Measurements from ENCODE around the gene SLC35A5. TPM values are rescaled to one million over a fixed set of nuclear protein-coding genes. Genes with fewer than 3 reads are reported as not detected.

The SLC35A5 gene
- total and polyA plus RNA-seq, 2 of the 8 experiments (the other 6 are each of a cell fraction or from before 2014, with no cell fraction given) = 36.5 to 38.6 TPM

DNA sequence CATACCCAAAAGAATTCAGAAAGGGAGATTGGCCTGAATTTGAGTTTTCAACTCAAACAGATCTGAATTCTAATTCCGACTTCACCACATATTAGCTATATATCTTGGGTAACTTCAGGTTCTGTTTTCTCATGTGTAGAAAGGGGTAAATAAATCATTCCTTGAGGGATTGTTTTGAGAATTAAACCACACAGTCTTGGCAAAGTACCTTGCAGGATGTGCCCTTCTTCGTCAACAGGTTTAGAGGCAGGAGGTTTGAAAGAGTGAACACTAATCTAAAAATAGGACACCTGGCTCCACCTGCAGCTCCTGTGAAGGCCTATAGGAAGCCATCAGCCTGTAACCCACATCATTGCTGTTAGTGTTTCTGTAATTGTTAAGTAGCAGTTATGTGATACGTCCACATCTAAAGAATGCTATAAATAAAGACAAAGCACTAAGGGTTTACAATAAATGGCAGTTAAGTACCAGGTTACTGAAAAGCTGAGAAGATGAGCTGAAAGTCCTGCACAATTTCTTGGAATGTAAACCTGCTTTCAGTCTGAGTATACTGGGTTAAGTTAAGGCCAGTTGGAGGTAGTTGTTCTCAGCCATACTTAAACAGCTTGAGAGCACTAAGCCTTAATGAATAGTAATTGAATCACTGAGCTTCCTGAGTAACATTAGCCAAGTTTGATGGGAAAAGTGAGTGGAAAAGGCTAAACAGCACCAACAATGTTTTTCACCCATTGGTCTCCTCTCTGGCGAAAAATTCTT lies 73.1 kb downstream of the SLC35A5 start:
- Histone ChIP-seq H2AK5ac (ENCODE audit: low read depth, low read length) (no peak overlapping the region), H3K27ac (ENCODE audit: low read depth, low read length) (no peak overlapping the region), H4K91ac (replicated peaks; ENCODE audit: insufficient read length, low read length) (no peak overlapping the region), H3K4me2 (ENCODE audit: insufficient read depth in 1 of 2, low read depth in 2 of 2, low read length in 2 of 2) (peak overlapping the region; percentile 9 to 16; a peak in 1 of 4 replicates), H3K4ac (replicated peaks; ENCODE audit: insufficient read length, low read depth, low read length) (no peak overlapping the region), H3K9ac (replicated peaks in 1 of 4; ENCODE audit: extremely low read depth in 1 of 4, low read depth in 3 of 4, low read length in 3 of 4) (no peak overlapping the region), H3K79me1 (ENCODE audit: low read depth, low read length) (no peaks in the 10 kb centered on the region), H4K20me1 (replicated peaks in 1 of 2; ENCODE audit: control insufficient read depth in 1 of 2, insufficient read depth in 2 of 2, low read length in 2 of 2) (no peaks in the 10 kb centered on the region), H3K18ac (ENCODE audit: extremely low read depth, low read length) (0 out of 2 replicates have a peak overlapping the region, but pooled peaks have one; percentile 11), H2BK12ac (ENCODE audit: low read depth, low read length) (no peak overlapping the region), H3K23ac (ENCODE audit: insufficient read length) (no peak overlapping the region), H2BK5ac (ENCODE audit: low read depth, low read length) (no peak overlapping the region; the same call in 1 of the 2 replicates), H2BK120ac (replicated peaks; ENCODE audit: low read depth, low read length) (no peak overlapping the region), H3K79me2 (ENCODE audit: control insufficient read depth in 1 of 2, insufficient read depth in 2 of 2, low read length in 2 of 2) (no peaks in the 10 kb centered on the region; a peak in 1 of 4 replicates), H3K4me3 (ENCODE audit: extremely low read depth in 1 of 4, insufficient read depth in 2 of 4, low read depth in 3 of 4, low read length in 4 of 4) (no peak overlapping the region), H2AFZ (ENCODE audit: low read length) (no peak overlapping the region), H4K8ac (ENCODE audit: extremely low read depth, insufficient read depth, low read length) (no peak overlapping the region), H3K4me1 (replicated peaks in 1 of 4; ENCODE audit: control insufficient read depth in 3 of 4, insufficient read depth in 4 of 4, low read length in 3 of 4) (peaks cover 4 to 33% (median 27%) of the 10 kb centered on the region in 4 experiments), H2BK15ac (ENCODE audit: low read length) (no peak overlapping the region), H3K23me2 (ENCODE audit: low read depth, low read length) (no peaks in the 10 kb centered on the region), H3K27me3 (replicated peaks in 1 of 4; ENCODE audit: control insufficient read depth in 3 of 4, extremely low read depth in 1 of 4, insufficient read depth in 3 of 4, low read length in 3 of 4) (no peaks in the 10 kb centered on the region), H4K5ac (ENCODE audit: insufficient read length, low read depth, low read length) (no peak overlapping the region), H3K9me3 (ENCODE audit: insufficient read depth in 2 of 2, low read depth in 1 of 2, low read length in 1 of 2) (no peaks in the 10 kb centered on the region), H3K14ac (ENCODE audit: insufficient read length) (no peak overlapping the region), H3K56ac (replicated peaks; ENCODE audit: insufficient read length, low read depth, low read length) (no peak overlapping the region), H3K36me3 (ENCODE audit: control insufficient read depth in 2 of 4, insufficient read depth in 4 of 4, low read length in 3 of 4) (no peaks in the 10 kb centered on the region), H2BK20ac (ENCODE audit: low read length) (no peak overlapping the region)
- no peak for FAIRE-seq
- 74% methylated on average over 4 of the region's 4 CpGs; no CpG with 5 or more reads in 1 of the 2 experiments for WGBS, 2 experiments (ENCODE audit: extremely low coverage in 1 of 2, insufficient coverage in 1 of 2, insufficient read length in 1 of 2, insufficient replicate concordance in 2 of 2, low coverage in 1 of 2, low lambda C conversion rate in 2 of 2, missing lambda C conversion rate in 1 of 2)
- ChIA-PET CTCF (ENCODE audit: partially characterized antibody) (interaction anchor here (0.7 to 2.9 kb wide), 10 partner anchors 9 to 497 kb away, joined by 3 to 24 read pairs (median 4); no protein-coding TSS in a partner anchor), POLR2A (ENCODE audit: partially characterized antibody) (no interaction called here)
- no peak for DNase-seq (ENCODE audit: low read depth in 1 of 2, low spot score in 2 of 2)
- TF ChIP-seq TCF12 (IDR thresholded peaks at IDR 0.05; ENCODE audit: low read depth, low read length) = no peak
- no peak for TF ChIP-seq GTF2F1 (IDR thresholded peaks at IDR 0.05; ENCODE audit: borderline replicate concordance, low read depth, low read length)
